Medulla oblongata (tissue), 1 donor: ENCODE data around the gene WDR49.

Source experiments
- DNase-seq: peaks from one replicate; pipeline ENCODE4 v3.0.0-alpha.2; 2015; ENCODE audit errors: extremely low spot score

Gene WDR49

GRCh38 chr3:167487556-167487955, 166.2 kb downstream of the WDR49 start:
- DNase-seq, result no peak

- no peak for DNase-seq
Measured at GRCh38 chr3:167484551-167484950, 169.2 kb downstream of the WDR49 start.

GRCh38 chr3:167483708-167484475, 169.8 kb downstream of the WDR49 start:
- no peak for DNase-seq

- no peak for DNase-seq
Measured at GRCh38 chr3:167481164-167481563, 172.6 kb downstream of the WDR49 start.

GRCh38 chr3:167480748-167481147, 173.0 kb downstream of the WDR49 start:
- no peak for DNase-seq

- DNase-seq, result no peak
Measured at GRCh38 chr3:167473863-167474262, 179.9 kb downstream of the WDR49 start, which contains the start of gene SERPINI2. Gene SERPINI2, minus strand, starts transcription at chr3:167474042. Its CDS starts 2,208 bp downstream, at chr3:167471834.

GRCh38 chr3:167469381-167469780, 184.4 kb downstream of the WDR49 start:
- peak; percentile 54 for DNase-seq

GRCh38 chr3:167467848-167468611, 185.7 kb downstream of the WDR49 start:
- DNase-seq, result no peak

GRCh38 chr3:167466966-167467365, 186.8 kb downstream of the WDR49 start:
- DNase-seq, result no peak

GRCh38 chr3:167456157-167456799, 197.5 kb downstream of the WDR49 start:
- no peak for DNase-seq

- no peak for DNase-seq
Measured at GRCh38 chr3:167453815-167454214, 199.9 kb downstream of the WDR49 start.

GRCh38 chr3:167451282-167451681, 202.5 kb downstream of the WDR49 start:
- no peak for DNase-seq

- DNase-seq, result no peak
Measured at GRCh38 chr3:167450675-167451074, 203.1 kb downstream of the WDR49 start.

GRCh38 chr3:167450195-167450594, 203.5 kb downstream of the WDR49 start:
- no peak for DNase-seq

- no peak for DNase-seq
Measured at GRCh38 chr3:167445491-167445890, 208.3 kb downstream of the WDR49 start.

GRCh38 chr3:167441256-167441655, 212.5 kb downstream of the WDR49 start:
- no peak for DNase-seq

- no peak for DNase-seq
Measured at GRCh38 chr3:167437428-167438139, 216.2 kb downstream of the WDR49 start.
